GM18868 (cell line): ENCODE data around the gene OR5C1.
"Not testable (repeated sequence)": the region's sequence is repeated elsewhere in the genome, so short reads cannot be mapped to it uniquely, and the experiment has no call there.

Experiments
- ATAC-seq: cut with Tn5 transposase; IDR thresholded peaks from one replicate; pipeline ENCODE4 v1.9.1; 2021; ENCODE audit warnings: mild to moderate bottlenecking, moderate library complexity; ENCODE audit not compliant: unreplicated experiment

OR5C1 gene

DNA sequence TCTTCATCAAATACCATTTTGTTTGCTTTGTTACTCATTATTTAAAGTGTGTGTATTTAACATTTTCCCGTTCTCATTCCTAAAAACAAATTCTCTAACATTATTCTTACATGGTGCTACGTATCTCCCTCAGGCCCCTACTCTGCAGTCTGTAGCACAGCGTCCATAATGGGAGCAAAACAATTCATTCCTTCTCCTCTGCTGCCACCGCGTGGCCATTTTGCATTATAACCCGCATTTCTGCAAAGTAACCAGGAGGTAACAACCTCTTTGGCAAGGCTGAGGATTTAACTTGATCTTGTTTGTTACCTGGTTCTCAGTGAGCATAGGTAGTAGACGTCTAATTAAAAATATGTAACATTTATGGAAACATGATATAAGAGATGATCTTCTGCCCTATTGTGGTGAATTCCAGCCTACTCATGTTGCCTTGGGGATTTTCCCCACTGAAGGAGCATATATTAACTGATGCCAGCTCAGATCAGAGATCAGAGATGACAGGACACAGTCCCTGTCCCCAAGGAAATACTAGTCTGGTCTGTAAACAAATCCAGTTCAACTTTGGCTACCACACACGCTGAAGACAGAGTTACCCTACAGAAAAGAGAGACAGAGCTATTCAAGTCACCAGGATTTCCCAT lies 21.7 kb downstream of the OR5C1 start:
- ATAC-seq = peak; percentile 89

GRCh38 chr9:122812736-122813135 lies 24.0 kb downstream of the OR5C1 start:
- ATAC-seq = no peak

DNA sequence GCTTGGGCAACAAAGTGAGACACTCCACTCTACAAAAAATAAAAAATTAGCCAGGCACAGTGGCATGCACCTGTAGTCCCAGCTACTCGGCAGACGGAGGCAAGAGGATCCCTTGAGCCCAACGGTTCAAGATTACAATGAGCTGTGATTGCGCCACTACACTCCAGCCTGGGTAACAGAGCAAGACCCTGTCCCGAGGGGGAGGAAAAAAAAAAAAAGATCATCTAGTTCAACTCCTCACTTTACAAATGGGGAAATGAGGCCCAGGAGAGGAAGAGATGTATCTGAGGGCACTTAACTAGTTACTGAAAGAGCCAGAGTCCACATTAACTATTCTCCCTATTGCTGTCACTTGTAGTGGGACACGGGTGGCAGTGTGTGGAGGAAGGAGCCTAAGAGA lies 25.8 kb downstream of the OR5C1 start:
- ATAC-seq = no peak

DNA sequence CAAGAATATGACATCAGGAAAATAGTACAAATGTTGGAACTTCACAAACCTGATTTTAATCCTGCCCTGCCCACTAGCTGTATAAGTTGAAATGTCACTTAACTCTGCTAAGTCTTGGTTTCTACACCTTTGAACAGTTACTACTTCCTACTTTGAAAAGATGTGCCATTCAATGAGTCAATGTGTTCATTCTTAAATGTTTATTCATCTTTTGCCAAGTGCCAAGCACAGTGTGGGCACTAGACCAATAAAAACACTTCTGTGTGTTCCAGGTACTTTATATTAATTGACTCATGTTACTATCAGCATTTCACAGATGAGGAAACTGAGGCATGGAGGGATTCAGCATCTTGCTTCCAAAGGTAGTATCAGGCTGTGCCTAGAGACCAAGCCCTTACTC lies 26.8 kb downstream of the OR5C1 start:
- no peak for ATAC-seq

GRCh38 chr9:122816163-122816867 lies 27.6 kb downstream of the OR5C1 start:
- peak; percentile 86 for ATAC-seq

DNA sequence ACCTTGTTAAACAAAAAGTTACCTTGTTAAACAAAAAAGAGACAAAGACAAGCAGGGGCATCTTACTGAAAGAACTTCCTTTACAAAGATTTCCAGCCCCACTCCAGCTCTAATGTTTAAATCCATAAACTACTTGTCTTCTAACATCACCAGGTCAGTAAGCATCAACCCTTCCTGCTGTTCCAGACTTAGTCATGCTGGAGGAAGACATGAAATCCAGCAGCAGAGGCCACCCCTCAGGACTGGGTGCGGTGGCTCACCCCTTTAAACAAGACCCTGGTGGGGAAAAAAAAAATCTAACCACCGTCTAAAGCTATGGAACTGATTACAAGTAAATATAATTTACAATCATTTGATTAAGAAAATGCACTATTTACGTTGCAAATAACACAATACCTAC lies 30.6 kb downstream of the OR5C1 start:
- ATAC-seq = no peak

DNA sequence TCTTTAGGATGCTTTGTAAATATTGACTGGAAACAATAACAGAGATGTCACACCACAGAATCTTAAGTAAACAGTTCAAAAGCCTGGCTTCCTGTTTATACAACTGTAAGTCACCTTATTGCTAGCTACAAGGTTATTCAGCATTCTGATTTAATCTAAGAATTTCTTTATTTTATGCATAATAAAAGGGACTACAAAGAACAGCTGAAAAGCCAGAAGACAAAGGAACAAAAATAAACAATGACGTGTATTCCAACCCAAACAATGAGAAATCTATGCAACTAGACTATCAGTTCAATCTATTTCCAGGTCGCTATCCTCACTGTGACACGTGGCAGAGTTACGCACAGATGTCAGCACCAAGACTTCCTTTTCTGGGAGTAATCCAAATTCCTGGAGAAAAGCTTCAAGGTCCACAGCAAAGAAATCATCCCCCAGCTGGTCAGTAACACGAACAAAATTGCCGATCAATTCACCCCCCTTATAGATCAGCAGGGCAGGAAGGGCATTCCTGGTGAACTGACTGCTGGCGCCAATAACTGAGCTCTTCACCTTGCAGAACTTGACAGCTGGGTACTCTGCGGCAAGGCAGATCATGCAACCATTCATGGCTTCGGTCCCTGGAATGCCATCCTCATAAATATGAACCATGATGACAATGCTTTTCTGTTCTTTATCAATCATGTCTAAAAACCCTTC lies 31.2 kb downstream of the OR5C1 start:
- no peak for ATAC-seq

DNA sequence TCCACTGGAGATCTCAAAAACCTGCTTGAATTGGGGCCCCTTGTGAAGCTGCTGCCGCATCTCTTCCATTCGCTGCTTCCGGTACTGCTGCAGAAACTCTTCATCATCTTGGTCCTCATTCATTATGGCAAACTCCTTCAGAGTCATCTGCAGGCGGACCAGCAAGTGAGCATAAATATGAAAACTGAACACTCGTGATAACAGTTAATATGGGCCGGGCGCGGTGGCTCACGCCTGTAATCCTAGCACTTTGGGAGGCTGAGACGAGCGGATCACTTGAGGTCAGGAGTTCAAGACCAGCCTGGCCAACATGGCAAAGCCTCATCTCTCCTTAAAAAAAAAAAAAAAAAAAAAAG lies 31.7 kb downstream of the OR5C1 start:
- ATAC-seq = no peak

DNA sequence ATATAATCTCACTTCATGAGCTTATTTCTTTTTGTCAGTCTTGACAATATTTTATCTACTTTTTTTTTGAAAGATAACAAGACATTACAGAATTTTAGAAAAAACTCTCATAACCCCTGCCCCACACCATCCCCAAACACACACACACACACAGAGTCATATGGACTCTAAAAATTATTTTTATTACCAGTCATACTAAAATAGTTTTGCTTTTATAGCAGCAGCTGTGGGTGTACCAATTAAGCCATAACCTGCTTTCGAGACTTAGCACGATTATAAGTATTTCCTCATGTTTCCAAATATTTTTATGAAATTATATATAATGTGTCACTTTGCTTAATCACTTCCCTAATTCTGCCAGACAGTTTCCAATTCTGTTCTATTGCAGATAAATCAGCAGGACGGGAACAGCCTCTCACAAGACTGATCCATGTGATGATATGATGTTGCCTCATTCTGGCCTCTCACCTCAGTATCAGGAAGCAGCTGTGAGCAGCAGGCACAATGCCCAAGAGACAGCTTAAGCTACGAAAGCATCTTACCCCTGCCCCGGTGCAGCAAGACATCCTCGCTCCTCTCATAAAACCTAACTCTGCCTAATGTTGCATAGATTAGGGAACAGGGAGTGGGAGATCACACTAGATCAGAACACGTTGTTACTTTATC lies 32.7 kb downstream of the OR5C1 start:
- ATAC-seq = no peak

GRCh38 chr9:122822056-122822455 lies 33.3 kb downstream of the OR5C1 start:
- ATAC-seq = no peak

DNA sequence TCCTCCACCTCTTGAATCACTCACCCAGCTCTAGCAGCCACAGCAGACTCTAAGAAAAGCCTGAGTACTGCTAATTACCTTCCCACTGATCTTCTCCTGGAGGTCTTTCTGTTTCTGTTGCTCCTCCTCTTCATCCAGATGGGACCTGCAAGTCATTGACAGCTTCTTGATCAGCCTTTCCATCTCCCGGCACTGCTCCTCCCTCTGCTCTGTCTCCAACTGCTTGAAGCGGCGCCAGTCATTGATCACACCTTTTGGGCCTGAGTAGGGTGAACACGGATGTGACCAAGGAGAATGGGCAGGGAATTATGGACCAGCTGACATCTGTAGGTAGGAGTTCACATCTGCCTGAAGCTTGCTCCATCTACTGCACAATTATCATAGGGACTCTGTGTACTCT lies 34.2 kb downstream of the OR5C1 start:
- ATAC-seq = no peak

GRCh38 chr9:122827761-122828093 lies 39.0 kb downstream of the OR5C1 start:
- ATAC-seq = peak; percentile 20

- ATAC-seq = not testable (repeated sequence)
Observed at GRCh38 chr9:122828965-122829284, 40.2 kb downstream of the OR5C1 start.

- no peak for ATAC-seq
Observed at GRCh38 chr9:122832194-122832593, 43.5 kb downstream of the OR5C1 start.

GRCh38 chr9:122835313-122835731 lies 46.6 kb downstream of the OR5C1 start:
- ATAC-seq = no peak

DNA sequence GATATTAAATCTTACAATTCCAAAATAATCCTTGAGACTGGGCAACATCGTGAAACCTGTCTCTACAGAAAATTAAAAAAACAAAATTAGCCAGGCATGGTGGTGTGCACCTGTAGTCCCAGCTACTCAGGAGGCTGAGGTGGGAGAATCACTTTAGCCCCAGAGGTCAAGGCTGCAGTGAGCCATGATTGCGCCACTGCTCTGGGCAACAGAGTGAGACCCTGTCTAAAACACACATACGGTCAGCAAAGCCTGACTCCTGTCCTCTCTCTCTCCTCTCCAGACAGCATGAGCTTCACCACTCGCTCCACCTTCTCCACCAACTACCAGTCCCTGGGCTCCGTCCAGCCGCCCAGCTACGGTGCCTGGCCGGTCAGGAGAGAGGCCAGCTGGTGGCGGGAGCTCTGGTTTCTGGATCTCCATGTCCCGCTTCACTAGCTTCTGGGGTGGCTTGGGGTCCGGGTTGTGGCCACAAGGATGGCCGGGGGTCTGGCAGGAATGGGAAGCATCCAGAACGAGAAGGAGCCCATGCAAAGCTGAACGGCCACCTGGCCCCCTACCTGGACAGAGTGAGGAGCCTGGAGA lies 48.6 kb downstream of the OR5C1 start:
- no peak for ATAC-seq

GRCh38 chr9:122838441-122838840 lies 49.7 kb downstream of the OR5C1 start:
- ATAC-seq = not testable (repeated sequence)
